Astrocyte of the cerebellum (primary cell): ENCODE results near the gene ELOVL6.

ENCODE experiments used
- DNase-seq: peaks from one replicate; pipeline ENCODE4 v3.0.0-alpha.2; 2011; ENCODE audit warnings: low read depth
- H3K4me3 ChIP-seq: 2 replicates; pipeline ENCODE4 v1.5.1; 2011; ENCODE audit warnings: mild to moderate bottlenecking, low read depth, low read length, moderate library complexity
- in situ Hi-C: cut with HindIII; loops from 2 replicates; pipeline ENCODE4 v1.10.0; 2017; ENCODE audit warnings: low sequenced_read_pairs
- TF ChIP-seq, protein P1 (sequence below): IDR thresholded peaks from 2 replicates; pipeline ENCODE4 v1.5.1; 2012; ENCODE audit warnings: low read length, low read depth, moderate library complexity, mild to moderate bottlenecking; ENCODE audit errors: missing control alignments

Gene ELOVL6

DNA sequence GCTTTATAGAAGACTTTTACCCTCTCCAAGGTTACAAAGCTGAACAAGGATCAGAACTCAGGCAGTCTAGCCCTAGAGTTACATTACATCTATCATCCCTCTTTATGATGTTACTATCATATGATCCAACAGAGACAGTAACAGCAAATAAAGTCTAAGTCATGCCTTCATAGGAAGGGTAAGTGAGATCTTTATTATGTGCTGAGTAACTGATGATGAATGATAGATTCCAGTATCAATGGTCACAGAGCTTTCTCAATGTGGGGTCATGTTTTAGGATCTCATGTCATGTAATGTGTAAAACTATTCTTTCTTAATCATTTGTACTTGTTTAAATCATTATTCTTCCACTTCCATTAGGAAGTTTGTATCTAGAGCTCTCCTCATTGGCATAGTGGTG is 22.8 kb downstream of the ELOVL6 start:
- in situ Hi-C loops: no loop called here
- no peak for DNase-seq
- no peak overlapping the region for H3K4me3 ChIP-seq
- TF ChIP-seq, protein P1, sequence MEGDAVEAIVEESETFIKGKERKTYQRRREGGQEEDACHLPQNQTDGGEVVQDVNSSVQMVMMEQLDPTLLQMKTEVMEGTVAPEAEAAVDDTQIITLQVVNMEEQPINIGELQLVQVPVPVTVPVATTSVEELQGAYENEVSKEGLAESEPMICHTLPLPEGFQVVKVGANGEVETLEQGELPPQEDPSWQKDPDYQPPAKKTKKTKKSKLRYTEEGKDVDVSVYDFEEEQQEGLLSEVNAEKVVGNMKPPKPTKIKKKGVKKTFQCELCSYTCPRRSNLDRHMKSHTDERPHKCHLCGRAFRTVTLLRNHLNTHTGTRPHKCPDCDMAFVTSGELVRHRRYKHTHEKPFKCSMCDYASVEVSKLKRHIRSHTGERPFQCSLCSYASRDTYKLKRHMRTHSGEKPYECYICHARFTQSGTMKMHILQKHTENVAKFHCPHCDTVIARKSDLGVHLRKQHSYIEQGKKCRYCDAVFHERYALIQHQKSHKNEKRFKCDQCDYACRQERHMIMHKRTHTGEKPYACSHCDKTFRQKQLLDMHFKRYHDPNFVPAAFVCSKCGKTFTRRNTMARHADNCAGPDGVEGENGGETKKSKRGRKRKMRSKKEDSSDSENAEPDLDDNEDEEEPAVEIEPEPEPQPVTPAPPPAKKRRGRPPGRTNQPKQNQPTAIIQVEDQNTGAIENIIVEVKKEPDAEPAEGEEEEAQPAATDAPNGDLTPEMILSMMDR: no peak

DNA sequence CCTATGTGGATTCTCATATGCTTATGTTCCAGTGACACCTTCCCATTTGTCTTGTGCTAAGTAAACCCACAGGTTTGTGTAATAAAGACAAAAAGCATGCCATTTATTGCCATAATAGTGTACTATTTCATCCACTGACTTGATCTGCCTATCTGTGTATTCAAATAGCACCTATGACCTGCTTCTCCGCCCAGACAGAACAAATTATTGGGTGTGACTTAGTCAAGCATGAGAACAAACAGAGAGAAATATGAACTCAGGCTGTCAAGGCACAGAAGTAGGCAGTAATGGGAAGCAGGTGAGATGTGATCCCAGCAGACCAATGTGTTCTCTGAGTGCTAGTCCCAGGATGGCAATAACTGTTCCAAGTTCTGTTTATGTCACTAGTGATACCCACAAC is 25.4 kb downstream of the ELOVL6 start:
- TF ChIP-seq, protein P1: no peak
- DNase-seq: no peak
- in situ Hi-C loops: no loop called here
- no peak overlapping the region for H3K4me3 ChIP-seq

DNA sequence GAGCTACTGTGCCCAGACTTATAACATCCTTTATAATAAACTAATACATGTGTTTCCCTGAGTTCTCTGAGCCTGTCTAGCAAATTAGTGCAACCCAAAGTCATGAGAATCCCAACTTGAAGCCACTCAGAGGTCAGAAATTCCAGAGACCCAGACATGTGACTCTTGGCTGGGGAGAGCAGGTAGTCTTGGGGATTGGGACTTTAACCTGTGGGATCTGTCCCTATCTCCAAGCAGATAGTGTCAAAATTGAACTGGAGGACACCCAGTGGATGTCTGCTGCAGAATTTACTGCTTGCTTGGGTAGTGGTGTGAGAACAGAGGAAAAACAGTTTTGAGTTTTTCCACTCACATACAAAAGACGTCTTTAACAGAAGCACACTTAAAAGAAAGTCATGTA is 26.4 kb downstream of the ELOVL6 start:
- TF ChIP-seq, protein P1: no peak
- no peak for DNase-seq
- H3K4me3 ChIP-seq: no peak overlapping the region
- in situ Hi-C loops: no loop called here

DNA sequence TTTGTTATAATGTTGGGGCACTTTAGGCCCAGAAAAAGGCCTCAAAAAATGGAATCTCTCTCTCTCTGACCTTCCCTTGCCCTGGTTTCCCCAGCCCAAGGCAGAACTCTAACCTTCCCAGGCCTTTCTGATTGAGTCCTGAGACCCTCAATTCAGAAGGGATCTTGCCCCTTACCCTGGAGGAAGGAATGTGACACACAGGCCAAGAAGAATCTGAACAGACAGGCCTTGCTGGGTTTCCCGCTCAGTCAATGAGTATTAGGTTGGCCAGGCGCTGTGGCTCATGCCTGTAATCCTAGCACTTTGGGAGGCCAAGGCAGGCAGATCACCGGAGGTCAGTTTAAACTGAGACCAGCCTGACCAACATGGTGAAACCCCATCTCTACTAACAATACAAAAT is 27.6 kb downstream of the ELOVL6 start:
- in situ Hi-C loops: no loop called here
- no peak for DNase-seq
- TF ChIP-seq, protein P1: no peak
- H3K4me3 ChIP-seq: no peak overlapping the region

DNA sequence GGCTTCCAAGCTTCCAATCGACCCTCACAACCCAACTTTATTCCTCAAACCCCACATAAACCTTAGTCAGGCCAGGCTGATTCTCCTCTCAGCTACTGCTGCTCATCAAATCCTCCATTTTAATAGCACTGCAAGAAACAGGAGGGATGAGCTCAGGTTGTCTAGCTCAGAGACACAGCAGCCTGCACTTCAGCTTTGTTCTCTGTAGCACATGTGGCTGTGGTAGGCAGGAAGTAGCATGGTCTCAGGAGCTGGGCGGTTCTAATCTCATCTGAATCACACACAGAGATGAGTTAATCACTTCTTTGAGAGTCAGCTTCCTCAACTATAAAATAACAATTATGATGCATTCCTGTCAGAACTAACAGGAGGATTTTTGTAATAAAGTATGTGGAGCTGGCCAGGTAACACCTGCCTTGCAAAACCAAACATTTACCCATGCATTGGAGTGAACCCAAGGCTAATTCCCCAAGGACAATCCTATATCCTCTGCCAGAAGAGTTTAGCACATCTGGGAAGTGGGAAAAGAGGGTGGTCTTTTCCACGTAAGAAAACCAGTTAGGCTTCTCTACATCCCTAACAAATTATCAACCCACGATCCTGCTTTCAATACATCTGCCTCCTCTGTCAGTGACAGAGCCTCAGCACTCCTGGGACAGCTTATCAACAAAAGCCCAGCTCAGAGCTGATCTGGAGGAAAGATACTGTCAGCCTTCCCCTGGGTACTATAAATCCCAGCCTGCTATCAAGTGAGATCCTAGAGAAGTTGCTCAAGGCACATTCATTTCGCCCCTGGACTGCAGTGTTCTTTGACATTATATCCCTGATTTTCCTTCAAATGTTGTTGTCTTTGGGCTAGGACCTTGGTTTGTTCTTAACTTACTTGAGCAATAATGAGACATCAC is 32.8 kb downstream of the ELOVL6 start:
- no peak overlapping the region for H3K4me3 ChIP-seq
- in situ Hi-C loops: no loop called here
- TF ChIP-seq, protein P1: no peak
- no peak for DNase-seq

DNA sequence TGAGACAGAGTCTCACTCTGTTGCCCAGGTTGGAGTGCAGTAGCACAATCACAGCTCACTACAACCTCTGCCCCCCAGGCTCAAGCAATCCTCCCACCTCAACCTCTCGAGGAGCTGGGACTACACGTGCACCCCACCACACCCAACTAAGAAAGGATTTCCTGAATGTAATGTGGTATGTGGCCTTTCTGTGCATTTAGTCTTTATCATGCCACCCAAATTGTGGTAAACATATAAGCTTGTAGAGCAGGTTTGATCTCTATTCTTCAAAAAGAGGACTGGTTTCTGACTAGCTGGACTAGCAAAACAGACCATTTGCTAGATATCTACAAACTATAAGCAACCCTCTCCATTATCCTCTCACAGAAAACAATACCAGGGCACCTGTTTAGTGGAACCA is 33.6 kb downstream of the ELOVL6 start:
- TF ChIP-seq, protein P1: no peak
- H3K4me3 ChIP-seq: no peak overlapping the region
- in situ Hi-C loops: no loop called here
- no peak for DNase-seq
